ENCODE measurements around the gene FREM1.
"Not testable (repeated sequence)": the region's sequence is repeated elsewhere in the genome, so short reads cannot be mapped to it uniquely, and the experiment has no call there.

FREM1 gene

GRCh38 chr9:14909961-14910805 lies at the start of gene FREM1:
Gene FREM1 (minus strand): TSS chr9:14910428. CDS start chr9:14868977, 41,451 bp downstream.
- no peak for DNase-seq

GRCh38 chr9:14958989-14959388 lies 48.8 kb upstream of the FREM1 start:
- no peak for DNase-seq

- no peak for DNase-seq
Observed at GRCh38 chr9:14957109-14957508, 46.9 kb upstream of the FREM1 start.

GRCh38 chr9:14956208-14956607 lies 46.0 kb upstream of the FREM1 start:
- no peak for DNase-seq

GRCh38 chr9:14945351-14945750 lies 35.1 kb upstream of the FREM1 start:
- no peak for DNase-seq

GRCh38 chr9:14941501-14942405 lies 31.5 kb upstream of the FREM1 start:
- no peak for DNase-seq

- no peak for DNase-seq
Observed at GRCh38 chr9:14939378-14939777, 29.1 kb upstream of the FREM1 start.

GRCh38 chr9:14937216-14937615 lies 27.0 kb upstream of the FREM1 start:
- no peak for DNase-seq

GRCh38 chr9:14936491-14936890 lies 26.3 kb upstream of the FREM1 start:
- no peak for DNase-seq

GRCh38 chr9:14935964-14936363 lies 25.7 kb upstream of the FREM1 start:
- no peak for DNase-seq

- DNase-seq: no peak
Observed at GRCh38 chr9:14935106-14935751, 25.0 kb upstream of the FREM1 start.

GRCh38 chr9:14932641-14933040 lies 22.4 kb upstream of the FREM1 start:
- DNase-seq: no peak

GRCh38 chr9:14932231-14932630 lies 22.0 kb upstream of the FREM1 start:
- DNase-seq: no peak

- no peak for DNase-seq
Observed at GRCh38 chr9:14926941-14927624, 16.9 kb upstream of the FREM1 start.

GRCh38 chr9:14924230-14925219 lies 14.3 kb upstream of the FREM1 start:
- no peak for DNase-seq

- DNase-seq: no peak
Observed at GRCh38 chr9:14923701-14924100, 13.5 kb upstream of the FREM1 start.

- DNase-seq: not testable (repeated sequence)
Observed at GRCh38 chr9:14920805-14921204, 10.6 kb upstream of the FREM1 start.

GRCh38 chr9:14913366-14913765 lies 3.1 kb upstream of the FREM1 start:
- no peak for DNase-seq

GRCh38 chr9:14912859-14913258 lies 2.6 kb upstream of the FREM1 start:
- no peak for DNase-seq

GRCh38 chr9:14911046-14911445 lies 818 bp upstream of the FREM1 start:
- no peak for DNase-seq

- DNase-seq: no peak
Observed at GRCh38 chr9:14909601-14909960, 647 bp downstream of the FREM1 start.

GRCh38 chr9:14909181-14909580 lies 1.0 kb downstream of the FREM1 start:
- no peak for DNase-seq
